Type B pancreatic cell (in vitro differentiated cells): ENCODE data around the gene ALDH3A2. TPM values are rescaled to one million over a fixed set of nuclear protein-coding genes. Genes with fewer than 3 reads are reported as not detected.

ENCODE experiments used
- DNase-seq: peaks from one replicate; pipeline ENCODE4 v3.0.0; 2021; ENCODE audit warnings: mixed read lengths; ENCODE audit not compliant: unreplicated experiment; ENCODE audit errors: extremely low spot score
- H3K27ac Mint-ChIP-seq: 2 replicates; pipeline ENCODE4 v1.8.0; 2021; ENCODE audit warnings: mild to moderate bottlenecking, mixed read lengths
- H3K27me3 Mint-ChIP-seq: 2 replicates; pipeline ENCODE4 v1.8.0; 2021; ENCODE audit warnings: mixed read lengths
- H3K36me3 Mint-ChIP-seq: 2 replicates; pipeline ENCODE4 v1.8.0; 2021; ENCODE audit warnings: mixed read lengths
- H3K4me1 Mint-ChIP-seq: one replicate; pipeline ENCODE4 v1.8.0; 2021; ENCODE audit warnings: mixed read lengths; ENCODE audit not compliant: unreplicated experiment
- H3K4me3 Mint-ChIP-seq: 2 replicates; pipeline ENCODE4 v1.8.0; 2021; ENCODE audit warnings: mild to moderate bottlenecking, mixed read lengths
- H3K9me3 Mint-ChIP-seq: 2 replicates; pipeline ENCODE4 v1.8.0; 2021; ENCODE audit warnings: mixed read lengths
- total RNA-seq: library from RNA; stranded (reverse); gene quantifications from 2 replicates; pipeline ENCODE4 v1.2.1, GENCODE V29; 2021; ENCODE audit warnings: low replicate concordance
- TF ChIP-seq, protein P1 (sequence below): fragments of 200-600 bp; sonication (generic); conservative IDR thresholded peaks from 2 replicates; pipeline ENCODE4 v1.5.0; 2021; ENCODE audit warnings: antibody characterized with exemption, mild to moderate bottlenecking

The ALDH3A2 gene
- total RNA-seq, 1 donor from 2014 or later, result 69.8 TPM

- peaks cover 55% of the 10 kb centered on the region for H3K36me3 Mint-ChIP-seq
Observed at GRCh38 chr17:19656851-19657581, 8.5 kb downstream of the ALDH3A2 start.

DNA sequence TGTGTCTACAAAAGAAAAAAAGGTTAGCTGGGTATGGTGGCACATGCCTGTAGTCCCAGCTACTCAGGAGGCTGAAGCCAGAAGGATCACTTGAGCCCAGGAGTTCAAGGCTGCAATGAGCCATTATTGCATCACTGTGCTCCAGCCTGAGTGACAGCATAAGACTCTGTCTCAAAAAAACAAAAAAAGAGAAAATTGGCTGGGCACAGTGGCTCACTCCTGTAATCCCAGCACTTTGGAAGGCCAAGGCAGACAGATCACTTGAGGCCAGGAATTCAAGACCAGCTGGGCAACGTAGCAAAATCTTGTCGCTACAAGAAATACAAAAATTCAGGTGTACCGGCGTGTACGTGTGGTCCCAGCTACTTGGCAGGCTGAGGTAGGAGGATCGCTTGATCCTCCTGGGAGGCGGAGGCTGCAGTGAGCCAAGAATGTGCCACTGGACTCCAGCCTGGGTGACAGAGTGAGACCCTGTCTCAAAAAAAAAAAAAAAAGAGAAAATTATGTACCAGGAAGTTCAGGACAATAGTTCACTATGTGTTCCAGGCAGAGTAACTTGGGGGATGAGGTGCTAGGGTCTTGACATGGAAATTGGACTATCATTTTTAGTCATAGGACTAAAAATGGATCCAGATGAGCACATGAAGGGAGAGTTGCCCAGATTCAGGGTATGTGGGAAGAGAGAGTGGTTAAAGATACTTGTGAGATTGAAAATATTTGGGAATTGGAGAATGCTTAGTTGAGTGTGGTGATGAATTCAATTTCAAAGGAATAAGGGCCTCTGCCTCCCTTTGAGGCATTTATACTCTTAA lies 11.0 kb downstream of the ALDH3A2 start:
- no peak for DNase-seq
- Mint-ChIP-seq H3K4me3 (no peak overlapping the region), H3K4me1 (peaks cover 9% of the 10 kb centered on the region), H3K9me3 (no peaks in the 10 kb centered on the region), H3K27ac (no peak overlapping the region), H3K27me3 (no peaks in the 10 kb centered on the region), H3K36me3 (peaks cover 52% of the 10 kb centered on the region)
- TF ChIP-seq, protein P1, sequence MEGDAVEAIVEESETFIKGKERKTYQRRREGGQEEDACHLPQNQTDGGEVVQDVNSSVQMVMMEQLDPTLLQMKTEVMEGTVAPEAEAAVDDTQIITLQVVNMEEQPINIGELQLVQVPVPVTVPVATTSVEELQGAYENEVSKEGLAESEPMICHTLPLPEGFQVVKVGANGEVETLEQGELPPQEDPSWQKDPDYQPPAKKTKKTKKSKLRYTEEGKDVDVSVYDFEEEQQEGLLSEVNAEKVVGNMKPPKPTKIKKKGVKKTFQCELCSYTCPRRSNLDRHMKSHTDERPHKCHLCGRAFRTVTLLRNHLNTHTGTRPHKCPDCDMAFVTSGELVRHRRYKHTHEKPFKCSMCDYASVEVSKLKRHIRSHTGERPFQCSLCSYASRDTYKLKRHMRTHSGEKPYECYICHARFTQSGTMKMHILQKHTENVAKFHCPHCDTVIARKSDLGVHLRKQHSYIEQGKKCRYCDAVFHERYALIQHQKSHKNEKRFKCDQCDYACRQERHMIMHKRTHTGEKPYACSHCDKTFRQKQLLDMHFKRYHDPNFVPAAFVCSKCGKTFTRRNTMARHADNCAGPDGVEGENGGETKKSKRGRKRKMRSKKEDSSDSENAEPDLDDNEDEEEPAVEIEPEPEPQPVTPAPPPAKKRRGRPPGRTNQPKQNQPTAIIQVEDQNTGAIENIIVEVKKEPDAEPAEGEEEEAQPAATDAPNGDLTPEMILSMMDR, result no peak

More at GRCh38 chr17:19656851-19657581, 8.5 kb downstream of the ALDH3A2 start:
- Mint-ChIP-seq H3K27ac (no peak overlapping the region), H3K4me1 (peaks cover 11% of the 10 kb centered on the region), H3K4me3 (no peak overlapping the region), H3K9me3 (no peaks in the 10 kb centered on the region), H3K27me3 (no peaks in the 10 kb centered on the region)
- no peak for DNase-seq
- TF ChIP-seq, protein P1, result no peak

GRCh38 chr17:19660219-19660870 lies 11.8 kb downstream of the ALDH3A2 start:
- no peaks in the 10 kb centered on the region for H3K9me3 Mint-ChIP-seq
- TF ChIP-seq, protein P1, result no peak
- DNase-seq, result no peak

DNA sequence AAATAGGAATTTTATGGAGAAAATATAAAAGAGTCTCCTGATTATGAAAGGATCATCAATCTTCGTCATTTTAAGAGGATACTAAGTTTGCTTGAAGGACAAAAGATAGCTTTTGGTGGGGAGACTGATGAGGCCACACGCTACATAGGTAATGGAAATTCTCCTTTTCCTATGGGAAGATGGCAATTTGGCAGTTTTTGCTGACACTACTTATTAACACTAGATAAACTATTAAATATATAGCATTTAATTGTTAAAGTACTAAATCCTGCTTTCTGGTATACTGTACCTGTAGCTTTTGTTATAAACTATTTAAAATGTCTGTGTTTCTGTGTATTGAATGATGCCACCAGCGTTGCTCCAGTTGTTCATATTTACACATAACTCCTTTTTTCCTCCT lies 12.6 kb downstream of the ALDH3A2 start:
- DNase-seq, result no peak
- Mint-ChIP-seq H3K4me1 (peaks cover 9% of the 10 kb centered on the region), H3K4me3 (no peak overlapping the region), H3K27ac (no peak overlapping the region), H3K27me3 (no peaks in the 10 kb centered on the region), H3K9me3 (no peaks in the 10 kb centered on the region), H3K36me3 (peaks cover 48% of the 10 kb centered on the region)
- TF ChIP-seq, protein P1, result no peak

More at GRCh38 chr17:19660219-19660870, 11.8 kb downstream of the ALDH3A2 start:
- no peaks in the 10 kb centered on the region for H3K27me3 Mint-ChIP-seq
- peaks cover 9% of the 10 kb centered on the region for H3K4me1 Mint-ChIP-seq
- no peak overlapping the region for H3K4me3 Mint-ChIP-seq
- H3K36me3 Mint-ChIP-seq, result peaks cover 50% of the 10 kb centered on the region
- no peak overlapping the region for H3K27ac Mint-ChIP-seq

DNA sequence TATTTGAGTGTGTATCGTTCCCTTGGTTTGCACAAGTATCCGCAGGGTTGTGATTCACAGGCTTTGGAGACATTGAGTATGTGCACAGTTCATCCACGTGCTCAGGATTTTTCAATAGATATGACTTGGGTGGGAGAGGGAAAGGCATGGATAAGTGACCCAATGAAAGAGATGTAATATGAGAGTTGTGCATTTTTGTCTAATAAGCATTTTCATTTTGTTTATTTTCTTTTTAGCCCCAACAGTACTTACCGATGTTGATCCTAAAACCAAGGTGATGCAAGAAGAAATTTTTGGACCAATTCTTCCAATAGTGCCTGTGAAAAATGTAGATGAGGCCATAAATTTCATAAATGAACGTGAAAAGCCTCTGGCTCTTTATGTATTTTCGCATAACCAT lies 14.5 kb downstream of the ALDH3A2 start:
- H3K9me3 Mint-ChIP-seq, result no peaks in the 10 kb centered on the region
- no peak overlapping the region for H3K4me3 Mint-ChIP-seq
- TF ChIP-seq, protein P1, result no peak
- no peak for DNase-seq
- peaks cover 36% of the 10 kb centered on the region for H3K36me3 Mint-ChIP-seq
- H3K27me3 Mint-ChIP-seq, result no peaks in the 10 kb centered on the region
- peaks cover 5% of the 10 kb centered on the region for H3K4me1 Mint-ChIP-seq
- no peak overlapping the region for H3K27ac Mint-ChIP-seq
